Activated CD8-positive, alpha-beta memory T cell treated with anti-CD3 and anti-CD28 coated beads, Interleukin-2, amount 50 U/mL, for 24 hours (primary cell): ENCODE data around the gene TXNRD1.
A peak's percentile ranks its signal among the peaks of the same experiment; 100 is the strongest.

Source experiments
- DNase-seq: peaks from one replicate; pipeline ENCODE4 v3.0.0-alpha.2; 2020; ENCODE audit errors: extremely low read depth

TXNRD1 gene

GRCh38 chr12:104350211-104351056 lies 134.9 kb downstream of the TXNRD1 start:
- no peak for DNase-seq

DNA sequence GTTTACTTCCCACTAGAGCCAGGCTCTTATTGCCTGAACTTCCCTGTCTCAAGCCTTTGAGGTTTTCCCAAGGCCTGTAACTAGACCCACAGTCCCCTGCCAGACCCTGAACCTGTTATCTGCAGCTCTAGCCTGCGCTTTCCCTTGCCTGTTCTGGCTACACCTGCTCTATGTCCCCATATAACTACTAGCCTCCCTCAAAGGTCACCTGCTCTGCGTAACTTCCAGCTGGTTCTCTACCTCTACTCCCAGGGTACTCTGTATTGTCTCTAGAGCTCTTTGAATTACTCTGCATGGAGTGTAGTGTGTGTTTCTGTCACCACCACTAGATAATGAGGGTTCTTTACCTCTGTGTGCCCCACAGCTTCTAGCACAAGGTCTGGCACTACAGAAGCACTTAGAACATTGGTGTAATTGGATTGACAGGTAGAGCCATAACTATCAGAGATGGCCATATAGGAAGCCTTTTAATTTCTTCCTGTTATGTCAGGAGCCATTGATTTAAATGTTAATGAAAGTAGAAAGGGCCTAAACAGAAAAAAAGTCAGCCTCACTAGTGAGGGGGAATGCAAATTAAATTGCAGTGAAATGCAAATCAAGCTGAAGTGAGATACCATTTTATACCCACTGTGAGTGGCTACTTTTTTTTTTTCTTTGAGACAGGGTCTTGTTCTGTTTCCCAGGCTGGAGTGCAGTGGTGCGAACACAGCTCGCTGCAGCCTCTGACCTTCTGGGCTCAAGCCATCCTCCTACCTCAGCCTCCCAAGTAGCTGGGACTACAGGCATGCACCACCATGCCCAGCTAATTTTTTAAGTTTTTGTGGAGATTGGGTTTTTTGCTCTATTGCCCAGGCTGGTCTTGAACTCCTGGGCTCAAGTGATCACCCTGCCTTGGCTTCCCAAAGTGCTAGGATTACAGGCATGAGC lies 135.7 kb downstream of the TXNRD1 start:
- no peak for DNase-seq

DNA sequence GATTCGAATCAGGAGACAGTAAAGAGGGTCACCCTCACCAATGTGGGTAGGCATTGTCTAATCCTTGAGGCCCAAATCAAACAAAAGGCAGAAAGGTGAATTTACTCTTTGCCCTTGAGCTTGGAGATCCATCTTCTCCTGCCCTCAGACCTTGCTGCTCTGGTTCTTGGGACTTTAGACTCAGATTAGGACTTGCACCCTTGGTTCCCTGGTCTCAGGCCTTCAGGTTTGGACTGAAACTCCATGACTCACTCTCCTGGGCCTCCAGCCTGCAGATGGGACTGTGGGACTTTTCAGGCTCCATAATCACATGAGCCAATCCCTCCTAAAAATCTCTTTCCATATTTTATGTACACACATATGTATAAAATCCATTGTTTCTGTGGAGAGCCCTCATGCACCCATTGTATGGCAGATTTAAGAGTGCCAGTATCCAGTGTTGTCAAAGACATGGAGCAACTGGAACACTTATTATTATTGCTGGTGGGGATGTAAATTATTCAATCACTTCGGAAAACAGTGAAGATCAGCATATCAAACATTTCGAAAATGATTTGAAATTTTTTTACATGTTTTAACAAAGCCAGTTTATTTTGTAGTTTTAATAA lies 136.6 kb downstream of the TXNRD1 start:
- DNase-seq: no peak

GRCh38 chr12:104353012-104353981 lies 137.7 kb downstream of the TXNRD1 start:
- no peak for DNase-seq

DNA sequence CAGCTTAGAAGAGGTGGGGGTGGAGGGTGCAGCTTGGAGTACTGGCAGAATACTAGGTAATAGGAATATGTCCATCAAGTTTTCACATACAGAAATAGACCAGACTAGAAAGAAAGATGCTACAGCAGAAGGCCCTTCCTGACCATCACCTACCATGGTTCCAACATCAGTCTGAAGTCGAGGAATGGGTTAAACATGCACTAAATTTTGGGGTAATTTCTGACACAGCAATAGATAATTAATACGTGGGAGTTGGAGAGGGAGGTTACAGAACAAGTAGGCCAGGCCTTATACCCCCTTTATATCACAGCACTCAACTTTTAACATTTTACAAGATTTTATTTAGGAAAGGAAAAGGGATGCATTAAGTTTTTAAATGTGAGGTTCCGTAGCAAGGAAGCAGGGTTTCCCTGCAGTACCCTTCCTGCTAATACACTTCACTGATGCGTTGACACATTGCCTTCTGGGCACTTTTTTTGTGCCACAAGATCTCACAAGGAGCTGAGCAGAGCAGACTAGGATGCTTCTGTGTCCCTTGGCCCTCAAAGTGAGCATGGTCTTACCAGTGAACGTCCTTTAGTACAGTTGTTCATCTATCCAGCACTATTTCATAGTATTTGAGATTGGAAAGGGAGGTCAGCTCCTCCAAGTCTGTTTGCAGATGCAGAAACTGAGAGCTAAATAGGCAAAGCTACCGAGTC lies 138.7 kb downstream of the TXNRD1 start:
- no peak for DNase-seq

DNA sequence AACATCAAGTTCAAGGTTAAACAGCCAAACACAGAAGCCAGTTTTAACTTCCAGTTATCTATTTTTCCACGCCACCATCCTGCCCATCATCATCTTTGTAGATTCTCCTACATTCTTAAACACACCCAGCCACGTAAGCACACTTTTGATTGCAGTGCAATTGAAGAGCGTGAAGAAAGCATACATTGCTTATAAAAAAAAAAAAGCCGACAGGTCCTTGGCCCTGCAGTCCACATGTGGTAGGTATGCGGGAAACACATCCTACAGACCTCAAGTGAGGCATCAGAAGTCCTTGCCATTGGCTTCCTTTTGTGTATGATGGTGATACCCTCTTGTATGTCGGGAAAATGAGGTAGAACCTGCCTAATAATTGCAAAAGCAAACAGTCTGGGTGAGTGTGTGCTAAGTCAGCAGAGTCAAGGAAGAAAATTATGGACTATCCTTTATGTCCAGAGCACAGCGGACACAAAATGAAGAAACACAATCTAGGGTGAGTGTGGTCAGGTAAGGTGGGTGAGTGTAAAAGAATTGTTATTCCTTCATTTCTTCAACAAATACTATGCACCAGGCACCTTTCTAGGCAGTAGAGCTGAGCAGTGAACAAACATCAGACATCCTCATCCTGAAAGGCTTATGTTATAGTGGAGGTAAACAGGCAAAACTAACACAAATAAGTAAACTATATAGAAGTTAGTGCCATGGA lies 139.4 kb downstream of the TXNRD1 start:
- DNase-seq: no peak

GRCh38 chr12:104355630-104356029 lies 140.1 kb downstream of the TXNRD1 start:
- DNase-seq: no peak

GRCh38 chr12:104356231-104357115 lies 140.9 kb downstream of the TXNRD1 start:
- DNase-seq: no peak

GRCh38 chr12:104357421-104357952 lies 141.9 kb downstream of the TXNRD1 start:
- no peak for DNase-seq

DNA sequence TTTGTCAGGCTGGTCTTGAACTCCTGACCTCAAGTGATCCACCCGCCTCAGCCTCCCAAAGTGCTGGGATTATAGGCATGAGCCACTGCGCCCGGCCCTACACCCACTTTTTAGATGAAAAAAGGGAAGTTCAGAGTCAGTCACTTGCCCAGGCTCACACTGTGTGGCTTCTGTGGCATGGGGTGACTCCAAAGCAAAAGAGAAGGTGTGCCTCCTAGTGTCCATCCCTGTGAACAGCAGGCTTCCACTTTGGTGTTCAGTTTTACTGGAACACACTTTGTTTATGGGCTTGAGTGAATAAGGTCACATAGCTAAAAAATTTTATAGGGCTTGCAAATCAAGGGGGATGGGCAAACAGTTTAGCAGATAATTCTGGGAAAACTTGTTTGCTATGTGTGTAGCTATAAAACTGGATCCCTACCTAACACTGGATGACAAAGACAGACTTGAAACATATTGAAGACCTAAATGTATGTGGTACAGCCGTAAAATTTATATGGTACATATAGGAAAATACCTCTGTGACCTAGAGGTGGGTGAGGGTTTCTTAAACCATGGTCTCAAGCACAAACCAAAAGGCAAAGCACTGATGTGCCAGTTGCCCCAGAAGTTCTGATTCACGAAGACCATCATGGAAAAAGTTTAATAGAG lies 142.9 kb downstream of the TXNRD1 start:
- DNase-seq: peak; percentile 25

DNA sequence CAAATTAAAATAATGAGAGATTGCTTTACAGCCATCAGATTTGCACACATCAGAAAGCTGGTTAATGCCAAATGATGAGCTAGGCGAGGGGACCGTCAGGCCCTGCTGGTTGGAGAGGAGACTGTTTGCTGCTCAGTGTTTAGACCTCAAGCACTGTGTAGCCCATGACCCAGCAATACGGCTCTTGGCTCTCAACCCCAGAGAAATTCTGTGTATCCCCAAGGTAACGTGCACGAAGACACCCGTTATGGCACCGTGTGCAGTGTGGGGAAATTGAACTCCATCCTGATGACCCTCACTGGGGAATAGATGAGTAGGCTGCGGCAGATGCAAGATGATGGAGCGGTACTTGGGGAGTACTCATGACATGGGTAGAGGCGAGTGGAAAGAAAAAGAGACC lies 143.6 kb downstream of the TXNRD1 start:
- DNase-seq: no peak

DNA sequence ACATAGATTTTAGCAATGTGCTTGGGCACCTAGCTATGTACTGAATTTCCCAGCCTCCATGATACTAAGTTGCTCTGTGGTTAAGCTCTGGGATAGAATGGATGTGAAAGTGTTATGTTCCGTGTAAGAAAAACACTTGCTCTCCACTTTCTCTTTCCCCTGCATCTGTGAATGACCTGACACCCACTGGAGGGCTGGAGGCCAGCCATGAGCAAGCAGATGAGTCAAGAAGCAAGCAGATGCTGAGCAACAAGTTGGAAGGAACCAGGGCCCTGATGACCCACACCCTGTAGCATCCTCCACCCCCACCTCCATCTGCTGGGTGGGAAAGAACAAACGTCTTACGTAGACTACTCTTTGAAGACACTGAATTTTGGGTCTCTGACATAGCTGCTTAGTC lies 144.6 kb downstream of the TXNRD1 start:
- no peak for DNase-seq

- no peak for DNase-seq
Observed at GRCh38 chr12:104360983-104361707, 145.6 kb downstream of the TXNRD1 start.

DNA sequence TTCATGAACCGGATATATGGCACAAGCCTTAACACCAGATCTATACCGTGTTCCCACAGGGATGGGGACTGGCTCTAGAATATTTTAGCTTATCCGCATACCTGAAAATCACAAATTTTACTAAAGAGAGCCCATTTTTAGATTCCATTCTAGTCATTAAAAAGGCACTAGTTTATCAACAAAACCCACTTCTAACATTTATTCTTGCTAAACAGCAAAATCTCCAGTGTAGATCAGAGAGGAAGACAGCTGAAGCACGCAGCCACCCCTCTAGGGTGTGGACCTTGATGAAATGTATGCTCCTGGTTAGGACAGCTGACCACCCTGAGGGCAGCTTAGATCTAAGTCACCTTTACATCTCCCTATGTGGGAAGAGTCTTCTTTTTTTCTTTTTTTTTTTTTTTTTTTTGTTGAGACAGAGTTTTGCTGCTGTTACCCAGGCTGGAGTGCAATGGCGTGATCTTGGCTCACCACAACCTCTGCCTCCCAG lies 150.4 kb downstream of the TXNRD1 start:
- DNase-seq: no peak

DNA sequence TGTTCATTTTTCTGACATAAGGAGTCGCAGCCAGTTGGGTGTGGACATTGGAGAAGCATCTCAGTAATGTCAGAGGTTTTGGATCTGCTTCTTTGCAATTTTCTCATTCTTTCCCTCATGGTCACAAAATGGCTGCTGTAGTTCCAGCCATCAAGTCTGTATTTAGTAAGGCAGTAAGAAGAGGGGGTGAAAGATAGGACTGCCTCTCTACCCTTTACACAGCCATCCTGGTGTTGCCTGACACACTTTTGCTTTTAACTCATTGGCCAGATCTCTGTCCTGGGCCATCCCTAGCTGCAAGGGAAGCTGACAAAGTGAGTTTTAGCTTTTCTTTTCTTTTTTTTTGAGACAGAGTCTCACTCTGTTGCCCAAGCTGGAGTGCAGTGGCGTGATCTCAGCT lies 154.1 kb downstream of the TXNRD1 start:
- DNase-seq: no peak

GRCh38 chr12:104371043-104371870 lies 155.7 kb downstream of the TXNRD1 start:
- DNase-seq: no peak
